ENCODE measurements around the gene TMEM114.

The TMEM114 gene

GRCh38 chr16:8626946-8627345, 36.6 kb upstream of the TMEM114 start:
- no peak overlapping the region for H3K27ac ChIP-seq (ENCODE audit: low read depth, low read length)
- TF ChIP-seq CTCF (IDR thresholded peaks at IDR 0.05; ENCODE audit: insufficient read depth, low read length, poor library complexity, severe bottlenecking) (no peak), EZH2phosphoT487 (conservative IDR thresholded peaks at IDR 0.05; ENCODE audit: low read length) (no peak)

GRCh38 chr16:8625491-8626087, 35.3 kb upstream of the TMEM114 start:
- Histone ChIP-seq H3F3A (ENCODE audit: insufficient read depth) (no peaks in the 10 kb centered on the region), H3K27ac (ENCODE audit: low read depth, low read length) (no peak overlapping the region), H3K4me2 (ENCODE audit: low read depth, low read length, poor library complexity, severe bottlenecking) (no peak overlapping the region), H3K9ac (ENCODE audit: low read length) (no peak overlapping the region), H2AFZ (ENCODE audit: low read depth, low read length, severe bottlenecking) (no peak overlapping the region), H4K20me1 (ENCODE audit: low read depth, low read length) (no peaks in the 10 kb centered on the region), H3K9me3 (ENCODE audit: insufficient read depth, low read length) (no peaks in the 10 kb centered on the region), H3K36me3 (ENCODE audit: low read length) (no peaks in the 10 kb centered on the region), H3K9me2 (replicated peaks; ENCODE audit: insufficient read depth, low read length) (no peaks in the 10 kb centered on the region), H3K4me3 (ENCODE audit: insufficient read depth, low read length, poor library complexity, severe bottlenecking) (no peak overlapping the region), H3K27me3 (ENCODE audit: low read length) (no peaks in the 10 kb centered on the region), H3K79me2 (ENCODE audit: insufficient read depth, low read length) (peaks cover 19% of the 10 kb centered on the region)
- TF ChIP-seq EZH2phosphoT487 (conservative IDR thresholded peaks at IDR 0.05; ENCODE audit: low read length) (no peak), CTCF (IDR thresholded peaks at IDR 0.05; ENCODE audit: insufficient read depth, low read length, poor library complexity, severe bottlenecking) (no peak)

More at GRCh38 chr16:8626946-8627345, 36.6 kb upstream of the TMEM114 start:
- Histone ChIP-seq H3K4me3 (ENCODE audit: insufficient read depth, low read length, poor library complexity, severe bottlenecking) (no peak overlapping the region), H3F3A (ENCODE audit: insufficient read depth) (no peaks in the 10 kb centered on the region), H3K79me2 (ENCODE audit: insufficient read depth, low read length) (peaks cover 16% of the 10 kb centered on the region), H3K9me2 (replicated peaks; ENCODE audit: insufficient read depth, low read length) (no peaks in the 10 kb centered on the region), H4K20me1 (ENCODE audit: low read depth, low read length) (no peaks in the 10 kb centered on the region), H2AFZ (ENCODE audit: low read depth, low read length, severe bottlenecking) (no peak overlapping the region), H3K4me2 (ENCODE audit: low read depth, low read length, poor library complexity, severe bottlenecking) (no peak overlapping the region), H3K9ac (ENCODE audit: low read length) (no peak overlapping the region), H3K27me3 (ENCODE audit: low read length) (no peaks in the 10 kb centered on the region), H3K36me3 (ENCODE audit: low read length) (no peaks in the 10 kb centered on the region), H3K9me3 (ENCODE audit: insufficient read depth, low read length) (no peaks in the 10 kb centered on the region)

GRCh38 chr16:8623634-8624033, 33.3 kb upstream of the TMEM114 start:
- H3K27ac ChIP-seq (ENCODE audit: low read depth, low read length): no peak overlapping the region
- TF ChIP-seq CTCF (IDR thresholded peaks at IDR 0.05; ENCODE audit: insufficient read depth, low read length, poor library complexity, severe bottlenecking) (no peak), EZH2phosphoT487 (conservative IDR thresholded peaks at IDR 0.05; ENCODE audit: low read length) (no peak)
- peaks cover 19% of the 10 kb centered on the region for H3K79me2 ChIP-seq (ENCODE audit: insufficient read depth, low read length)
- no peaks in the 10 kb centered on the region for H4K20me1 ChIP-seq (ENCODE audit: low read depth, low read length)
- no peak overlapping the region for H3K9ac ChIP-seq (ENCODE audit: low read length)
- no peaks in the 10 kb centered on the region for H3K9me3 ChIP-seq (ENCODE audit: insufficient read depth, low read length)
- no peak overlapping the region for H2AFZ ChIP-seq (ENCODE audit: low read depth, low read length, severe bottlenecking)
- H3K9me2 ChIP-seq (replicated peaks; ENCODE audit: insufficient read depth, low read length): no peaks in the 10 kb centered on the region
- no peaks in the 10 kb centered on the region for H3K36me3 ChIP-seq (ENCODE audit: low read length)
- H3K4me2 ChIP-seq (ENCODE audit: low read depth, low read length, poor library complexity, severe bottlenecking): no peak overlapping the region
- H3K4me3 ChIP-seq (ENCODE audit: insufficient read depth, low read length, poor library complexity, severe bottlenecking): no peak overlapping the region
- H3F3A ChIP-seq (ENCODE audit: insufficient read depth): no peaks in the 10 kb centered on the region
- H3K27me3 ChIP-seq (ENCODE audit: low read length): no peaks in the 10 kb centered on the region
